ENCODE results near the gene TCFL5. TPM values are rescaled to one million over a fixed set of nuclear protein-coding genes. Genes with fewer than 3 reads are reported as not detected.

TCFL5 gene
- total and polyA plus RNA-seq, 5 experiments from 2014 or later = 1.0 to 13.4 (median 2.1) TPM

- DNase-seq = no peak
- H3K27ac Mint-ChIP-seq = peak overlapping the region in 1 of 10 donors; percentile 69
- H3K27me3 Mint-ChIP-seq = no peaks in the 10 kb centered on the region
- POLR2A ChIA-PET = interaction anchor here (0.9 to 2.4 kb wide), 4 partner anchors 17 to 115 kb away, joined by 3 to 5 read pairs (median 4); no protein-coding TSS in a partner anchor
- no peak for ATAC-seq
- H3K36me3 Mint-ChIP-seq = peaks cover 0 to 74% (median 40%) of the 10 kb centered on the region in 3 donors
- no peaks in the 10 kb centered on the region for H3K9me3 Mint-ChIP-seq
- peaks cover 10 to 45% (median 38%) of the 10 kb centered on the region in 4 donors for H3K4me1 Mint-ChIP-seq
- no peak overlapping the region for H3K4me3 Mint-ChIP-seq
Measured at GRCh38 chr20:62893700-62894099, 32.1 kb upstream of the TCFL5 start.

GRCh38 chr20:62892348-62893304 is 31.0 kb upstream of the TCFL5 start:
- POLR2A ChIA-PET = interaction anchor here (0.7 to 1.7 kb wide), 5 partner anchors 16 to 116 kb away, joined by 3 to 4 read pairs (median 3); no protein-coding TSS in a partner anchor
- Mint-ChIP-seq H3K27ac (peak overlapping the region in 9 of 10 donors; percentile 62 to 93 (median 85)), H3K9me3 (no peaks in the 10 kb centered on the region), H3K27me3 (no peaks in the 10 kb centered on the region), H3K36me3 (peaks cover 0 to 80% (median 44%) of the 10 kb centered on the region in 3 donors), H3K4me3 (peak overlapping the region in 8 of 10 donors; percentile 2 to 60 (median 36)), H3K4me1 (peaks cover 2 to 40% (median 28%) of the 10 kb centered on the region in 4 donors)
- ATAC-seq (peak; percentile 59 to 72), DNase-seq (peak in 7 of 10 donors; percentile 38 to 73 (median 59))

- peak overlapping the region; percentile 59 to 93 (median 88) for H3K27ac Mint-ChIP-seq
- peak in 5 of 10 donors; percentile 35 to 56 (median 47) for DNase-seq
- peak; percentile 68 for ATAC-seq
- H3K36me3 Mint-ChIP-seq = peaks cover 0 to 87% (median 44%) of the 10 kb centered on the region in 3 donors
- POLR2A ChIA-PET = interaction anchor here (1.8 kb wide), 1 partner anchor 8 kb away, joined by 5 read pairs; no protein-coding TSS in a partner anchor
- no peaks in the 10 kb centered on the region for H3K27me3 Mint-ChIP-seq
- H3K4me3 Mint-ChIP-seq = peak overlapping the region; percentile 11 to 74 (median 54)
- H3K4me1 Mint-ChIP-seq = peaks cover 5 to 49% (median 29%) of the 10 kb centered on the region in 4 donors
- no peaks in the 10 kb centered on the region for H3K9me3 Mint-ChIP-seq
Measured at GRCh38 chr20:62891111-62891510, 29.5 kb upstream of the TCFL5 start.

- DNase-seq (no peak), ATAC-seq (no peak)
- peaks cover 0 to 82% (median 40%) of the 10 kb centered on the region in 3 donors for H3K36me3 Mint-ChIP-seq
- H3K9me3 Mint-ChIP-seq = no peaks in the 10 kb centered on the region
- POLR2A ChIA-PET = interaction anchor here (1.3 to 1.8 kb wide), 3 partner anchors 9 to 29 kb away, joined by 3 to 5 read pairs (median 5); partner anchors contain the start of gene TCFL5
- H3K27ac Mint-ChIP-seq = peak overlapping the region in 9 of 10 donors; percentile 40 to 92 (median 78)
- H3K4me1 Mint-ChIP-seq = peaks cover 5 to 49% (median 29%) of the 10 kb centered on the region in 4 donors
- no peaks in the 10 kb centered on the region for H3K27me3 Mint-ChIP-seq
- H3K4me3 Mint-ChIP-seq = peak overlapping the region in 4 of 10 donors; percentile 32 to 65 (median 50)
Measured at GRCh38 chr20:62890444-62890843, 28.8 kb upstream of the TCFL5 start.

- peak overlapping the region in 1 of 10 donors; percentile 25 for H3K27ac Mint-ChIP-seq
- H3K4me1 Mint-ChIP-seq = peaks cover 5 to 49% (median 29%) of the 10 kb centered on the region in 4 donors
- ATAC-seq (no peak), DNase-seq (no peak)
- peaks cover 0 to 78% (median 37%) of the 10 kb centered on the region in 3 donors for H3K36me3 Mint-ChIP-seq
- H3K4me3 Mint-ChIP-seq = no peak overlapping the region
- no peaks in the 10 kb centered on the region for H3K9me3 Mint-ChIP-seq
- POLR2A ChIA-PET = interaction anchor here (1.3 to 1.8 kb wide), 3 partner anchors 10 to 28 kb away, joined by 3 to 5 read pairs (median 5); partner anchors contain the start of gene TCFL5
- H3K27me3 Mint-ChIP-seq = no peaks in the 10 kb centered on the region
Measured at GRCh38 chr20:62889871-62890270, 28.2 kb upstream of the TCFL5 start.

- no peaks in the 10 kb centered on the region for H3K9me3 Mint-ChIP-seq
- H3K4me3 Mint-ChIP-seq = no peak overlapping the region
- no peak overlapping the region for H3K27ac Mint-ChIP-seq
- no peaks in the 10 kb centered on the region for H3K27me3 Mint-ChIP-seq
- H3K4me1 Mint-ChIP-seq = peaks cover 5 to 49% (median 29%) of the 10 kb centered on the region in 4 donors
- H3K36me3 Mint-ChIP-seq = peaks cover 0 to 73% (median 35%) of the 10 kb centered on the region in 3 donors
- ATAC-seq = no peak
- no peak for DNase-seq
- POLR2A ChIA-PET = interaction anchor here (1.3 to 1.6 kb wide), 2 partner anchors 14 to 28 kb away, joined by 3 to 5 read pairs; partner anchors contain the start of gene TCFL5
Measured at GRCh38 chr20:62889411-62889810, 27.8 kb upstream of the TCFL5 start.

GRCh38 chr20:62888910-62889309 is 27.3 kb upstream of the TCFL5 start:
- Mint-ChIP-seq H3K4me3 (no peak overlapping the region), H3K27me3 (no peaks in the 10 kb centered on the region), H3K36me3 (peaks cover 0 to 68% (median 30%) of the 10 kb centered on the region in 3 donors), H3K4me1 (peaks cover 5 to 49% (median 29%) of the 10 kb centered on the region in 4 donors), H3K9me3 (no peaks in the 10 kb centered on the region), H3K27ac (no peak overlapping the region)
- ATAC-seq = no peak
- POLR2A ChIA-PET = interaction anchor here (1.0 to 1.6 kb wide), 3 partner anchors 14 to 39 kb away, joined by 3 to 5 read pairs (median 4); partner anchors contain the start of gene DIDO1
- no peak for DNase-seq

GRCh38 chr20:62888406-62888805 is 26.8 kb upstream of the TCFL5 start:
- DNase-seq (no peak), ATAC-seq (no peak)
- Mint-ChIP-seq H3K27ac (peak overlapping the region in 1 of 10 donors; percentile 59), H3K9me3 (no peaks in the 10 kb centered on the region), H3K4me1 (peaks cover 5 to 48% (median 29%) of the 10 kb centered on the region in 4 donors), H3K36me3 (peaks cover 0 to 63% (median 29%) of the 10 kb centered on the region in 3 donors), H3K4me3 (no peak overlapping the region), H3K27me3 (no peaks in the 10 kb centered on the region)
- POLR2A ChIA-PET = interaction anchor here (1.0 to 1.1 kb wide), 2 partner anchors 38 to 39 kb away, joined by 3 to 4 read pairs; partner anchors contain the start of gene DIDO1

- peaks cover 0 to 57% (median 26%) of the 10 kb centered on the region in 3 donors for H3K36me3 Mint-ChIP-seq
- H3K9me3 Mint-ChIP-seq = no peaks in the 10 kb centered on the region
- no peaks in the 10 kb centered on the region for H3K27me3 Mint-ChIP-seq
- no peak for ATAC-seq
- POLR2A ChIA-PET = interaction anchor here (0.7 to 1.6 kb wide), 5 partner anchors 13 to 121 kb away, joined by 3 to 4 read pairs (median 3); partner anchors contain the start of genes DIDO1 and GID8
- peak overlapping the region in 5 of 10 donors; percentile 19 to 80 (median 44) for H3K27ac Mint-ChIP-seq
- peaks cover 5 to 43% (median 27%) of the 10 kb centered on the region in 4 donors for H3K4me1 Mint-ChIP-seq
- DNase-seq = no peak
- peak overlapping the region in 3 of 10 donors; percentile 22 to 49 (median 29) for H3K4me3 Mint-ChIP-seq
Measured at GRCh38 chr20:62887860-62888239, 26.2 kb upstream of the TCFL5 start.

GRCh38 chr20:62887152-62887859 is 25.7 kb upstream of the TCFL5 start:
- Mint-ChIP-seq H3K27me3 (no peaks in the 10 kb centered on the region), H3K36me3 (peaks cover 0 to 52% (median 21%) of the 10 kb centered on the region in 3 donors), H3K4me1 (peaks cover 5 to 38% (median 22%) of the 10 kb centered on the region in 4 donors), H3K4me3 (peak overlapping the region in 5 of 10 donors; percentile 14 to 49 (median 29)), H3K9me3 (no peaks in the 10 kb centered on the region), H3K27ac (peak overlapping the region in 7 of 10 donors; percentile 20 to 80 (median 57))
- POLR2A ChIA-PET = interaction anchor here (0.7 to 1.6 kb wide), 4 partner anchors 13 to 122 kb away, joined by 3 read pairs; partner anchors contain the start of gene GID8
- DNase-seq (peak in 6 of 10 donors; percentile 26 to 55 (median 50)), ATAC-seq (peak; percentile 56 to 68)

- peaks cover 0 to 51% (median 17%) of the 10 kb centered on the region in 3 donors for H3K36me3 Mint-ChIP-seq
- peaks cover 7 to 32% (median 17%) of the 10 kb centered on the region in 4 donors for H3K4me1 Mint-ChIP-seq
- H3K27me3 Mint-ChIP-seq = no peaks in the 10 kb centered on the region
- DNase-seq (no peak), ATAC-seq (no peak)
- H3K27ac Mint-ChIP-seq = peak overlapping the region in 6 of 10 donors; percentile 25 to 77 (median 54)
- POLR2A ChIA-PET = interaction anchor here (1.0 to 1.6 kb wide), 3 partner anchors 11 to 52 kb away, joined by 3 read pairs; partner anchors contain the start of gene GID8
- H3K4me3 Mint-ChIP-seq = peak overlapping the region in 1 of 10 donors; percentile 11
- no peaks in the 10 kb centered on the region for H3K9me3 Mint-ChIP-seq
Measured at GRCh38 chr20:62886709-62887058, 25.1 kb upstream of the TCFL5 start.

All from naive thymus-derived CD8-positive, alpha-beta T cell (primary cell).